Activated CD4-positive, alpha-beta T cell treated with anti-CD3 and anti-CD28 coated beads for 36 hours (primary cell): ENCODE data around the gene SCN1B. TPM values are rescaled to one million over a fixed set of nuclear protein-coding genes. Genes with fewer than 3 reads are reported as not detected.
A peak's percentile ranks its signal among the peaks of the same experiment; 100 is the strongest.

ENCODE experiments used
- ATAC-seq: fragments of 200-7000 bp; cut with Tn5 transposase; one replicate; pipeline ENCODE4 v1.10.0; 2021; ENCODE audit warnings: mild to moderate bottlenecking, moderate library complexity
- CTCF ChIA-PET: fragments of 350-600 bp; sonication (Branson Sonifier 250); formaldehyde crosslinking; loops from one replicate; lab custom pipeline; 2021; ENCODE audit warnings: antibody characterized with exemption; lab: Charles Lee
- POLR2A ChIA-PET: fragments of 350-600 bp; sonication (Branson Sonifier 250); formaldehyde crosslinking; loops from one replicate; lab custom pipeline; 2021; ENCODE audit warnings: antibody characterized with exemption, inconsistent platforms; lab: Charles Lee
- DNase-seq: peaks from one replicate; pipeline ENCODE4 v3.0.0-alpha.2; 2020
- H3K27ac Mint-ChIP-seq: one replicate; pipeline ENCODE4 v1.8.0; 2021; ENCODE audit warnings: mixed read lengths
- H3K27me3 Mint-ChIP-seq: one replicate; pipeline ENCODE4 v1.8.0; 2021; ENCODE audit warnings: mixed read lengths
- H3K36me3 Mint-ChIP-seq: one replicate; pipeline ENCODE4 v1.8.0; 2021; ENCODE audit warnings: low read depth, mixed read lengths
- H3K4me1 Mint-ChIP-seq: one replicate; pipeline ENCODE4 v1.8.0; 2021; ENCODE audit warnings: mixed read lengths
- H3K4me3 Mint-ChIP-seq: one replicate; pipeline ENCODE4 v1.8.0; 2021; ENCODE audit warnings: mild to moderate bottlenecking, moderate library complexity, mixed read lengths
- H3K9me3 Mint-ChIP-seq: one replicate; pipeline ENCODE4 v1.8.0; 2021; ENCODE audit warnings: low read depth, mixed read lengths
- intact Hi-C, 2 experiments: fragments of 100-400 bp; cut with DNase I in 1 of 2; cut with micrococcal nuclease in 1 of 2; formaldehyde crosslinking; loops; one replicate each; pipeline versions ENCODE4 v1.14.2 to v1.15.1; 2022 to 2024; cut with DNase I, micrococcal nuclease
- total RNA-seq, 2 experiments: library from RNA; stranded (reverse); gene quantifications; one replicate each; pipeline ENCODE4 v1.2.3, GENCODE V29; 2021

SCN1B gene
- total RNA-seq, 2 experiments from 2014 or later, result 1.3 to 1.6 TPM

- no peak overlapping the region for H3K27ac Mint-ChIP-seq
- H3K36me3 Mint-ChIP-seq, result no peaks in the 10 kb centered on the region
- CTCF ChIA-PET, result interaction anchor here (0.7 to 2.8 kb wide), 4 partner anchors 10 to 289 kb away, joined by 3 to 17 read pairs (median 6); no protein-coding TSS in a partner anchor
- no peaks in the 10 kb centered on the region for H3K9me3 Mint-ChIP-seq
- no peaks in the 10 kb centered on the region for H3K4me1 Mint-ChIP-seq
- H3K4me3 Mint-ChIP-seq, result no peak overlapping the region
- intact Hi-C loops, result no loop called here
- POLR2A ChIA-PET, result no interaction called here
- peaks cover 2% of the 10 kb centered on the region for H3K27me3 Mint-ChIP-seq
- DNase-seq, result peak; percentile 41
- ATAC-seq, result peak; percentile 47
Observed at GRCh38 chr19:35055715-35056179, 25.5 kb downstream of the SCN1B start.

DNA sequence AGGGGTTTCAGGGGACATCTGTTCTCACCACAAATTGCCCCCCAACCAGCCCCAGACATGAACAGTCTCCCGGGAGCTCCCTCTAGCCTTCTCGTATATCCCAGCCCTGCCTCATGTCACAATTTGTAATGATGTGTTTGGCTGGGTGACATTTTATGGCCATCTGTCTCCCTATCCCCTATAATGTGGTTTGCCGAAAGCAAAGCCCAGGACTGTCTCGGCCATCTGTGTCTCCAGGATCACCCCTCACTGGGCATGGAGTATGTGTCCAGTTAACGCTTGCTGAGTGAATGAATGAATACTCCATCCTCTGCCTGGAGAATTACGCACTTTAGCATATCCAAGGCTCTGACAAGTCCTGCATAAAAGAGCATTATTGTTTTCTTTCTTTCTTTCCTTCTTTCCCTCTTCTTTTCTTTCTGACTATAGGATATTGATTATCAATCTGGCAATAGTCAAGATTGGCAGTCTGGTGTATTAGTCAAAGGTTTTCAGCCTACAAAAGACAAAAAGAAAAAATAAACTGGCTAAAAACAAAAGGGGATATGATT lies 26.3 kb downstream of the SCN1B start:
- Mint-ChIP-seq H3K4me3 (no peak overlapping the region), H3K36me3 (no peaks in the 10 kb centered on the region), H3K27me3 (peaks cover 2% of the 10 kb centered on the region), H3K4me1 (no peaks in the 10 kb centered on the region), H3K9me3 (no peaks in the 10 kb centered on the region), H3K27ac (no peak overlapping the region)
- POLR2A ChIA-PET, result no interaction called here
- ATAC-seq (no peak), DNase-seq (no peak)
- intact Hi-C loops, result no loop called here
- CTCF ChIA-PET, result interaction anchor here (0.7 to 2.8 kb wide), 2 partner anchors 12 to 289 kb away, joined by 3 to 17 read pairs; no protein-coding TSS in a partner anchor

DNA sequence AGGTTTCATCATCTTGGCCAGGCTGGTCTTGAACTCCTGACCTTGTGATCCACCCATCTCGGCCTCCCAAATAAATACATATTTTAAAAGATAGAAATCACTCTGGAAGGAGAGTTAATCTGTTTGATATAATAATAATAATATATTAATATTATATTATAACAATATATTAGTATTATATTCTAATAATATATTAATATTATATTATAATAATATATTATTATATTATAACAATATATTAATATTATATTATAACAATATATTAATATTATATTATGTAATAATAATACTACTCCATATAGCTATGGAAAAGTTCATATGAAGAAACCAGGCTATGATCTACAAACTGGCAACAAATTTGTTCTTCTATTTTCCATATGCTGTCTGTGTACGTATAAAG lies 28.1 kb downstream of the SCN1B start:
- H3K4me3 Mint-ChIP-seq, result no peak overlapping the region
- peaks cover under 1% of the 10 kb centered on the region for H3K4me1 Mint-ChIP-seq
- ATAC-seq, result no peak
- H3K36me3 Mint-ChIP-seq, result no peaks in the 10 kb centered on the region
- peaks cover 2% of the 10 kb centered on the region for H3K27me3 Mint-ChIP-seq
- POLR2A ChIA-PET, result no interaction called here
- intact Hi-C loops, result no loop called here
- CTCF ChIA-PET, result interaction anchor here (0.7 to 1.9 kb wide), 3 partner anchors 9 to 14 kb away, joined by 3 to 8 read pairs (median 7); no protein-coding TSS in a partner anchor
- H3K27ac Mint-ChIP-seq, result no peak overlapping the region
- DNase-seq, result no peak
- H3K9me3 Mint-ChIP-seq, result no peaks in the 10 kb centered on the region

GRCh38 chr19:35059006-35059798 lies 28.9 kb downstream of the SCN1B start:
- no peak for DNase-seq
- ChIA-PET CTCF (interaction anchor here (0.7 to 1.9 kb wide), 3 partner anchors 8 to 15 kb away, joined by 3 to 8 read pairs (median 7); no protein-coding TSS in a partner anchor), POLR2A (no interaction called here)
- peaks cover 8% of the 10 kb centered on the region for H3K4me1 Mint-ChIP-seq
- no peaks in the 10 kb centered on the region for H3K9me3 Mint-ChIP-seq
- ATAC-seq, result no peak
- intact Hi-C loops, result no loop called here
- H3K27me3 Mint-ChIP-seq, result peaks cover 2% of the 10 kb centered on the region
- H3K4me3 Mint-ChIP-seq, result no peak overlapping the region
- no peaks in the 10 kb centered on the region for H3K36me3 Mint-ChIP-seq
- no peak overlapping the region for H3K27ac Mint-ChIP-seq

GRCh38 chr19:35059799-35060091 lies 29.5 kb downstream of the SCN1B start:
- POLR2A ChIA-PET, result no interaction called here
- H3K27me3 Mint-ChIP-seq, result peaks cover 2% of the 10 kb centered on the region
- intact Hi-C loops, result no loop called here
- ATAC-seq (no peak), DNase-seq (no peak)
- H3K36me3 Mint-ChIP-seq, result no peaks in the 10 kb centered on the region
- H3K27ac Mint-ChIP-seq, result no peak overlapping the region
- peaks cover 9% of the 10 kb centered on the region for H3K4me1 Mint-ChIP-seq
- no peak overlapping the region for H3K4me3 Mint-ChIP-seq
- H3K9me3 Mint-ChIP-seq, result no peaks in the 10 kb centered on the region
- CTCF ChIA-PET, result no interaction called here

DNA sequence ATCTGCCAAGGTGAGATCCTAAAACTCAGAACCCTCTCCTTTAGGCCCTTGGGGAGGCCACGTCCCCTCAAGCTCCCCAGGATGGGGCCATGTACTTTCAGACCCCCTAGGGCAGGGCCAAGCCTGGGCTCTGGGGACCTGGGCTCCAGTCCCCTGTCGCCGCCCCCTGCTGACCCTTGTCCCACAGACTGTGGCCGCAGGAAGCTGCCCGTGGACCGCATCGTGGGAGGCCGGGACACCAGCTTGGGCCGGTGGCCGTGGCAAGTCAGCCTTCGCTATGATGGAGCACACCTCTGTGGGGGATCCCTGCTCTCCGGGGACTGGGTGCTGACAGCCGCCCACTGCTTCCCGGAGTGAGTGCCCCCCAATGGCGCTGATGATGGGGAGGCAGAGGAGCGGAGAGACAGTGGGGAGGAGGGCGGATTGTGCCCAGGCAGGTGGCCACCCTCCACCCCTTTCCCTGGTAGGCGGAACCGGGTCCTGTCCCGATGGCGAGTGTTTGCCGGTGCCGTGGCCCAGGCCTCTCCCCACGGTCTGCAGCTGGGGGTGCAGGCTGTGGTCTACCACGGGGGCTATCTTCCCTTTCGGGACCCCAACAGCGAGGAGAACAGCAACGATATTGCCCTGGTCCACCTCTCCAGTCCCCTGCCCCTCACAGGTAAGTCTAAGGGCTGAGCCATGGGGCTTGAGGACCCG lies 30.0 kb downstream of the SCN1B start:
- POLR2A ChIA-PET, result no interaction called here
- DNase-seq (no peak), ATAC-seq (no peak)
- H3K27me3 Mint-ChIP-seq, result peaks cover 2% of the 10 kb centered on the region
- H3K36me3 Mint-ChIP-seq, result no peaks in the 10 kb centered on the region
- H3K9me3 Mint-ChIP-seq, result no peaks in the 10 kb centered on the region
- intact Hi-C loops, result no loop called here
- CTCF ChIA-PET, result no interaction called here
- no peak overlapping the region for H3K4me3 Mint-ChIP-seq
- no peak overlapping the region for H3K27ac Mint-ChIP-seq
- peaks cover 9% of the 10 kb centered on the region for H3K4me1 Mint-ChIP-seq

DNA sequence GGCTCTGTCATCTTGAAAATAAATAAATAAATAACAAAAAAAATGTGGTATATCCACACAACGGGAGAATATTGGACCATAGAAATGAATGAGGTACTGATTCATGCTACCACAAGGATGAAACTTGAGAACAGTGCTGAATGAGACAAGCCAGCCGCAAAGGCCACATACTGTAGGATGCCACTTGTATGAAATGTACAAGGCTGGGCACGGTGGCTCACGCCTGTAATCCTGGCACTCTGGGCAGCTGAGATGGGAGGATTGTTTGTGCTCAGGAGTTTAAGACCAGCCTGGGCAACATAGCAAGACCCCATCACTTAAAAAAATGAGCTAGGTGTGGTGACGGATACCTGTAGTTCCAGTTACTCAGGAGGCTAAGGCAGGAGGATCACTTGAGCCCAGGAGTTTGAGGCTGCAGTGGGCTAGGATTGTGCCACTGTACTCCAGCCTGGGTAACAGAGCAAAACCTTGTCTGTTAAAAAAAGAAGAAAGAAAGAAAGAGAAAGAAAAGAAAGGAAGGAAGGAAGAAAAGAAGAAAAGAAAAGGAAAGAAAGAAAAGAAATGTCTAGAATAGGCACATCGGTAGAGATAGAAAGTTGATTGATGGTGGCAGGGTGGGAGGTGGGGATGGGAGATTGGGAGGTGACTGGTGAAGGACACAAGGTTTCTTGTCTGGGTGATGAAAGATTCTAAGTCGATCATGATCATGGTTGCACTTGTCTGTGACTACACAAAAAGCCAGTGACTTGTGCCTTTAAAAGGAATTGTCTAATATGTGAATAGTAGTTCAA lies 31.5 kb downstream of the SCN1B start:
- intact Hi-C loops, result no loop called here
- Mint-ChIP-seq H3K36me3 (no peaks in the 10 kb centered on the region), H3K27ac (no peak overlapping the region)

DNA sequence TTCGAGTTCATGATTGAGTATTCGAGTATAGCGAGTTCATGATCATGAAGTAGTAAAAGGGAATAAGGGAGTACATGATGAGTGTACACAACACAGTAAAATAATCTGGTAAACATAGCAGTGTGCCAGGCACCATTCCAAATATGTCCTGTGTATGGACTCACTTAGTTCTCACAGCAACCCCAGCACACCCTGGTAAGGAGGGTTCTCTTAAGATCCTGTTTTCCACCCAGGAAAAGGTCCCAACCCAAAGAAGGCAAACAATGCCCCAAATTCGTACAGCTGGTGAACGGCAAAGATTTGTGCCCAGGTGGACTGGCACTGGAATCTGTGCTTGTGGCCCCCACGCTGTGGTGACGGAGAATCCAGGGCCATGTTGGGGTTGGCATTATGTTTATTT lies 32.7 kb downstream of the SCN1B start:
- Mint-ChIP-seq H3K36me3 (no peaks in the 10 kb centered on the region), H3K27ac (no peak overlapping the region), H3K4me3 (no peak overlapping the region), H3K4me1 (peaks cover 17% of the 10 kb centered on the region), H3K27me3 (no peaks in the 10 kb centered on the region), H3K9me3 (peaks cover 2% of the 10 kb centered on the region)
- intact Hi-C loops, result no loop called here
- no peak for DNase-seq
- ATAC-seq, result no peak
- POLR2A ChIA-PET, result no interaction called here
- CTCF ChIA-PET, result interaction anchor here (0.6 to 2.4 kb wide), 4 partner anchors 19 to 62 kb away, joined by 3 to 17 read pairs (median 3); no protein-coding TSS in a partner anchor

More for the DNA sequence above, 31.5 kb downstream of the SCN1B start:
- H3K4me1 Mint-ChIP-seq, result peaks cover 12% of the 10 kb centered on the region
- no peak for ATAC-seq
- no peak overlapping the region for H3K4me3 Mint-ChIP-seq
- POLR2A ChIA-PET, result no interaction called here
- DNase-seq, result no peak
- H3K27me3 Mint-ChIP-seq, result no peaks in the 10 kb centered on the region
- CTCF ChIA-PET, result interaction anchor here (1.3 kb wide), 1 partner anchor 63 kb away, joined by 3 read pairs; no protein-coding TSS in a partner anchor
- H3K9me3 Mint-ChIP-seq, result peaks cover 2% of the 10 kb centered on the region

GRCh38 chr19:35063940-35064818 lies 33.9 kb downstream of the SCN1B start:
- CTCF ChIA-PET, result interaction anchor here (0.6 to 2.4 kb wide), 5 partner anchors 18 to 77 kb away, joined by 3 to 17 read pairs (median 3); no protein-coding TSS in a partner anchor
- DNase-seq, result peak; percentile 65
- Mint-ChIP-seq H3K27ac (peak overlapping the region; percentile 33), H3K9me3 (peaks cover 2% of the 10 kb centered on the region), H3K27me3 (no peaks in the 10 kb centered on the region), H3K4me3 (no peak overlapping the region), H3K4me1 (peaks cover 17% of the 10 kb centered on the region), H3K36me3 (no peaks in the 10 kb centered on the region)
- POLR2A ChIA-PET, result no interaction called here
- peak; percentile 69 for ATAC-seq
- intact Hi-C loops, result no loop called here

- ATAC-seq, result no peak
- Mint-ChIP-seq H3K27ac (no peak overlapping the region), H3K36me3 (no peaks in the 10 kb centered on the region), H3K9me3 (peaks cover 3% of the 10 kb centered on the region), H3K27me3 (no peaks in the 10 kb centered on the region), H3K4me1 (peaks cover 17% of the 10 kb centered on the region), H3K4me3 (no peak overlapping the region)
- ChIA-PET POLR2A (no interaction called here), CTCF (interaction anchor here (2.2 kb wide), 1 partner anchor 21 kb away, joined by 8 read pairs; no protein-coding TSS in a partner anchor)
- intact Hi-C loops, result no loop called here
- DNase-seq, result no peak
Observed at GRCh38 chr19:35065574-35065973, 35.3 kb downstream of the SCN1B start.
